Measurements from ENCODE around the gene PRKCZ. TPM values are rescaled to one million over a fixed set of nuclear protein-coding genes. Genes with fewer than 3 reads are reported as not detected.

The PRKCZ gene
- total and polyA plus RNA-seq, 9 of the 15 experiments (the other 6 are each of a cell fraction or from before 2014, with no cell fraction given) = 0.07 to 3.1 (median 1.3) TPM

GRCh38 chr1:2173546-2174347, 123.5 kb downstream of the PRKCZ start (continued):
- TF ChIP-seq, protein P1, sequence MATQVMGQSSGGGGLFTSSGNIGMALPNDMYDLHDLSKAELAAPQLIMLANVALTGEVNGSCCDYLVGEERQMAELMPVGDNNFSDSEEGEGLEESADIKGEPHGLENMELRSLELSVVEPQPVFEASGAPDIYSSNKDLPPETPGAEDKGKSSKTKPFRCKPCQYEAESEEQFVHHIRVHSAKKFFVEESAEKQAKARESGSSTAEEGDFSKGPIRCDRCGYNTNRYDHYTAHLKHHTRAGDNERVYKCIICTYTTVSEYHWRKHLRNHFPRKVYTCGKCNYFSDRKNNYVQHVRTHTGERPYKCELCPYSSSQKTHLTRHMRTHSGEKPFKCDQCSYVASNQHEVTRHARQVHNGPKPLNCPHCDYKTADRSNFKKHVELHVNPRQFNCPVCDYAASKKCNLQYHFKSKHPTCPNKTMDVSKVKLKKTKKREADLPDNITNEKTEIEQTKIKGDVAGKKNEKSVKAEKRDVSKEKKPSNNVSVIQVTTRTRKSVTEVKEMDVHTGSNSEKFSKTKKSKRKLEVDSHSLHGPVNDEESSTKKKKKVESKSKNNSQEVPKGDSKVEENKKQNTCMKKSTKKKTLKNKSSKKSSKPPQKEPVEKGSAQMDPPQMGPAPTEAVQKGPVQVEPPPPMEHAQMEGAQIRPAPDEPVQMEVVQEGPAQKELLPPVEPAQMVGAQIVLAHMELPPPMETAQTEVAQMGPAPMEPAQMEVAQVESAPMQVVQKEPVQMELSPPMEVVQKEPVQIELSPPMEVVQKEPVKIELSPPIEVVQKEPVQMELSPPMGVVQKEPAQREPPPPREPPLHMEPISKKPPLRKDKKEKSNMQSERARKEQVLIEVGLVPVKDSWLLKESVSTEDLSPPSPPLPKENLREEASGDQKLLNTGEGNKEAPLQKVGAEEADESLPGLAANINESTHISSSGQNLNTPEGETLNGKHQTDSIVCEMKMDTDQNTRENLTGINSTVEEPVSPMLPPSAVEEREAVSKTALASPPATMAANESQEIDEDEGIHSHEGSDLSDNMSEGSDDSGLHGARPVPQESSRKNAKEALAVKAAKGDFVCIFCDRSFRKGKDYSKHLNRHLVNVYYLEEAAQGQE (IDR thresholded peaks at IDR 0.05; ENCODE audit: borderline replicate concordance) = no peak
- TF ChIP-seq, protein P1 (CRISPR knock-in tag; IDR thresholded peaks at IDR 0.05; ENCODE audit: low read depth) = no peak
- no peak for TF ChIP-seq ZSCAN32 (CRISPR knock-in tag; IDR thresholded peaks at IDR 0.05)
- no peak for TF ChIP-seq FOXM1 (IDR thresholded peaks at IDR 0.05; ENCODE audit: low read depth)
- no peak for TF ChIP-seq FOXM1 (CRISPR knock-in tag; IDR thresholded peaks at IDR 0.05; ENCODE audit: low read depth)
- no peak for TF ChIP-seq ZNF655 (CRISPR knock-in tag; IDR thresholded peaks at IDR 0.05)
- no peak for TF ChIP-seq ZNF197 (CRISPR knock-in tag; IDR thresholded peaks at IDR 0.05; ENCODE audit: low read depth)
- TF ChIP-seq OTX1 (CRISPR knock-in tag; IDR thresholded peaks at IDR 0.05) = no peak
- no peak for TF ChIP-seq VEZF1 (CRISPR knock-in tag; IDR thresholded peaks at IDR 0.05)
- TF ChIP-seq HDAC8 (tag; IDR thresholded peaks at IDR 0.05) = no peak
- no peak for TF ChIP-seq XRCC4 (IDR thresholded peaks at IDR 0.05; ENCODE audit: extremely low read depth, insufficient read depth, insufficient read length)
- no peak for TF ChIP-seq CHD2 (IDR thresholded peaks at IDR 0.05; ENCODE audit: low read depth, low read length)
- no peak for TF ChIP-seq ZNF785 (CRISPR knock-in tag; IDR thresholded peaks at IDR 0.05)
- TF ChIP-seq ARNT (IDR thresholded peaks at IDR 0.05) = no peak
- TF ChIP-seq ZZZ3 (IDR thresholded peaks at IDR 0.05) = no peak
- no peak for TF ChIP-seq ZNF778 (CRISPR knock-in tag; IDR thresholded peaks at IDR 0.05)
- no peak for TF ChIP-seq HDAC1 (IDR thresholded peaks at IDR 0.05)
- TF ChIP-seq SNIP1 (IDR thresholded peaks at IDR 0.05; ENCODE audit: low read depth) = no peak
- TF ChIP-seq ZNF124 (CRISPR knock-in tag; IDR thresholded peaks at IDR 0.05) = no peak
- no peak for TF ChIP-seq GABPB2 (CRISPR knock-in tag; conservative IDR thresholded peaks at IDR 0.05)
